Right lobe of liver (tissue), 6 donors: ENCODE measurements around the gene CAMTA1. TPM values are rescaled to one million over a fixed set of nuclear protein-coding genes. Genes with fewer than 3 reads are reported as not detected.

Experiments used
- ATAC-seq, 4 donors: fragments of 200-7000 bp; cut with Tn5 transposase; one replicate each; pipeline ENCODE4 v1.9.1; 2020; ENCODE audit warnings: mild to moderate bottlenecking in 4 of 4, moderate library complexity in 4 of 4
- DNase-seq, 3 donors: peaks; one replicate each; pipeline ENCODE4 v3.0.0-alpha.2; 2020
- H3K27ac ChIP-seq, 3 donors: fragments of 200-600 bp; one replicate each; pipeline ENCODE4 v1.8.0; 2022
- H3K27me3 ChIP-seq, 2 donors: fragments of 200-600 bp; one replicate each; pipeline ENCODE4 v1.8.0; 2022
- H3K36me3 ChIP-seq, 4 donors: fragments of 200-600 bp; sonication (generic) in 1 of 4; one replicate each; pipeline versions ENCODE4 v1.5.1 to v1.8.0; 2017 to 2022; ENCODE audit warnings: control low read depth in 1 of 4
- H3K4me1 ChIP-seq, 4 donors: fragments of 200-600 bp; sonication (generic) in 1 of 4; one replicate each; pipeline versions ENCODE4 v1.5.1 to v1.8.0; 2017 to 2022; ENCODE audit warnings: control low read depth in 1 of 4
- H3K4me3 ChIP-seq, 3 donors: fragments of 200-600 bp; one replicate each; pipeline ENCODE4 v1.8.0; 2022
- H3K9me3 ChIP-seq, 4 donors: fragments of 200-600 bp; sonication (generic) in 1 of 4; one replicate each; pipeline versions ENCODE4 v1.5.1 to v1.8.0; 2017 to 2022; ENCODE audit warnings: control low read depth in 1 of 4
- CTCF ChIP-seq, 4 donors: fragments of 200-600 bp in 3 of 4; fragments of 450-650 bp in 1 of 4; IDR thresholded peaks; one replicate each; pipeline versions ENCODE4 v1.5.1 to v1.8.0; 2016 to 2022; ENCODE audit warnings: antibody characterized with exemption in 4 of 4, mild to moderate bottlenecking in 2 of 4
- POLR2A ChIP-seq: fragments of 450-650 bp; IDR thresholded peaks from one replicate; pipeline ENCODE4 v1.6.1; 2017; ENCODE audit warnings: antibody characterized with exemption, mild to moderate bottlenecking
- WGBS: methylation state at CpG from one replicate; pipeline ENCODE4 v1.1.6; 2018; ENCODE audit warnings: low coverage, low lambda C conversion rate; ENCODE audit not compliant: insufficient coverage; ENCODE audit errors: missing lambda C conversion rate; 5-methylcytosine and 5-hydroxymethylcytosine counted together
- intact Hi-C, 2 donors: fragments of 100-400 bp; cut with DNase I; formaldehyde crosslinking; loops; one replicate each; pipeline versions ENCODE4 v1.11.2 to v1.14.1; 2022
- total RNA-seq, 6 experiments: library from RNA; depleted of rRNA in 2 of 6; stranded (reverse); fragments of >200 nt in 2 of 6; fragmentation: NEBNext Ultra II Directional in 3 of 6; extraction: Animal tissue kit (Norgen Biotek cat#: 25700) in 3 of 6; gene quantifications; one replicate each; pipeline versions ENCODE4 v1.1.0 to v1.2.4, GENCODE V29; 2016 to 2023
- donor health status: DM: no; HTN: yes; CAD: no.
- donor health status: DM: no; HTN: no; CAD: no.
- donor health status: DM: no; HTN: no; CAD: no.
- donor health status: DM: no; HTN: yes; CAD: no.
- donor health status: DM: no; HTN: yes; CAD: no.

The CAMTA1 gene
- total RNA-seq, 6 experiments from 2014 or later: 32.3 to 49.4 (median 37.2) TPM

- no peaks in the 10 kb centered on the region for H3K9me3 ChIP-seq
- TF ChIP-seq CTCF (IDR thresholded peaks at IDR 0.05): no peak
- no peak for TF ChIP-seq POLR2A
- DNase-seq: no peak
- H3K4me3 ChIP-seq: no peak overlapping the region
- H3K4me1 ChIP-seq: no peaks in the 10 kb centered on the region
- intact Hi-C loops: no loop called here
- ATAC-seq: no peak
- H3K27ac ChIP-seq: no peak overlapping the region
- WGBS: 95% methylated on average over 4 of the region's 4 CpGs
- H3K27me3 ChIP-seq: no peaks in the 10 kb centered on the region
- no peaks in the 10 kb centered on the region for H3K36me3 ChIP-seq
Measured at GRCh38 chr1:7130127-7130526, 344.9 kb downstream of the CAMTA1 start.

- Histone ChIP-seq H3K27ac (no peak overlapping the region), H3K4me1 (no peaks in the 10 kb centered on the region), H3K4me3 (no peak overlapping the region), H3K9me3 (no peaks in the 10 kb centered on the region), H3K36me3 (no peaks in the 10 kb centered on the region), H3K27me3 (no peaks in the 10 kb centered on the region)
- DNase-seq (no peak), ATAC-seq (no peak)
- intact Hi-C loops: no loop called here
- TF ChIP-seq CTCF (IDR thresholded peaks at IDR 0.05) (no peak), POLR2A (no peak)
- 83% methylated on average over 3 of the region's 3 CpGs for WGBS
Measured at GRCh38 chr1:7135493-7135892, 350.2 kb downstream of the CAMTA1 start.

- no peak overlapping the region for H3K27ac ChIP-seq
- WGBS: 72% methylated on average over 8 of the region's 8 CpGs
- H3K4me3 ChIP-seq: no peak overlapping the region
- TF ChIP-seq CTCF (IDR thresholded peaks at IDR 0.05): no peak
- TF ChIP-seq POLR2A: no peak
- H3K9me3 ChIP-seq: no peaks in the 10 kb centered on the region
- intact Hi-C loops: no loop called here
- no peak for ATAC-seq
- DNase-seq: no peak
- H3K27me3 ChIP-seq: no peaks in the 10 kb centered on the region
- no peaks in the 10 kb centered on the region for H3K4me1 ChIP-seq
- no peaks in the 10 kb centered on the region for H3K36me3 ChIP-seq
Measured at GRCh38 chr1:7136166-7136953, 351.1 kb downstream of the CAMTA1 start.

GRCh38 chr1:7140251-7140650 lies 355.0 kb downstream of the CAMTA1 start:
- Histone ChIP-seq H3K36me3 (no peaks in the 10 kb centered on the region), H3K4me1 (no peaks in the 10 kb centered on the region), H3K27ac (no peak overlapping the region), H3K9me3 (no peaks in the 10 kb centered on the region), H3K4me3 (no peak overlapping the region), H3K27me3 (no peaks in the 10 kb centered on the region)
- DNase-seq: no peak
- intact Hi-C loops: no loop called here
- TF ChIP-seq POLR2A: no peak
- TF ChIP-seq CTCF (IDR thresholded peaks at IDR 0.05): no peak
- no peak for ATAC-seq

- DNase-seq (no peak), ATAC-seq (no peak)
- Histone ChIP-seq H3K27me3 (no peaks in the 10 kb centered on the region), H3K36me3 (no peaks in the 10 kb centered on the region), H3K27ac (no peak overlapping the region), H3K4me3 (no peak overlapping the region), H3K4me1 (peaks cover 0 to 17% (median 8%) of the 10 kb centered on the region in 4 donors), H3K9me3 (no peaks in the 10 kb centered on the region)
- 77% methylated on average over 7 of the region's 9 CpGs for WGBS
- intact Hi-C loops: no loop called here
- TF ChIP-seq CTCF (IDR thresholded peaks at IDR 0.05): no peak
- no peak for TF ChIP-seq POLR2A
Measured at GRCh38 chr1:7145947-7146346, 360.7 kb downstream of the CAMTA1 start.
